Progenitor cell of endocrine pancreas (in vitro differentiated cells): Measurements from ENCODE around the gene LUZP2. TPM values are rescaled to one million over a fixed set of nuclear protein-coding genes. Genes with fewer than 3 reads are reported as not detected.
"Not testable (repeated sequence)": the region's sequence is repeated elsewhere in the genome, so short reads cannot be mapped to it uniquely, and the experiment has no call there.

Source experiments
- DNase-seq: peaks from one replicate; pipeline ENCODE4 v3.0.0; 2021; ENCODE audit warnings: low spot score; ENCODE audit not compliant: unreplicated experiment
- H3K27ac Mint-ChIP-seq: 2 replicates; pipeline ENCODE4 v1.8.0; 2021; ENCODE audit warnings: mild to moderate bottlenecking, moderate library complexity, mixed read lengths
- H3K27me3 Mint-ChIP-seq: 2 replicates; pipeline ENCODE4 v1.8.0; 2021; ENCODE audit warnings: mixed read lengths
- H3K36me3 Mint-ChIP-seq: 2 replicates; pipeline ENCODE4 v1.8.0; 2022; ENCODE audit warnings: mixed read lengths; ENCODE audit not compliant: insufficient read depth
- H3K4me1 Mint-ChIP-seq: 2 replicates; pipeline ENCODE4 v1.8.0; 2021; ENCODE audit warnings: low read depth, mixed read lengths
- H3K4me3 Mint-ChIP-seq: 2 replicates; pipeline ENCODE4 v1.8.0; 2021; ENCODE audit warnings: low read depth, mild to moderate bottlenecking, moderate library complexity, mixed read lengths
- H3K9me3 Mint-ChIP-seq: 2 replicates; pipeline ENCODE4 v1.8.0; 2021; ENCODE audit warnings: low read depth, mixed read lengths
- total RNA-seq: library from RNA; stranded (reverse); gene quantifications from 2 replicates; pipeline ENCODE4 v1.2.1, GENCODE V29; 2021
- TF ChIP-seq, protein P1 (sequence below): fragments of 200-600 bp; sonication (generic); IDR thresholded peaks from one replicate; pipeline ENCODE4 v1.5.0; 2021; ENCODE audit warnings: antibody characterized with exemption, mild to moderate bottlenecking; ENCODE audit not compliant: unreplicated experiment

Gene LUZP2
- total RNA-seq, 1 donor from 2014 or later = 1.8 TPM

DNA sequence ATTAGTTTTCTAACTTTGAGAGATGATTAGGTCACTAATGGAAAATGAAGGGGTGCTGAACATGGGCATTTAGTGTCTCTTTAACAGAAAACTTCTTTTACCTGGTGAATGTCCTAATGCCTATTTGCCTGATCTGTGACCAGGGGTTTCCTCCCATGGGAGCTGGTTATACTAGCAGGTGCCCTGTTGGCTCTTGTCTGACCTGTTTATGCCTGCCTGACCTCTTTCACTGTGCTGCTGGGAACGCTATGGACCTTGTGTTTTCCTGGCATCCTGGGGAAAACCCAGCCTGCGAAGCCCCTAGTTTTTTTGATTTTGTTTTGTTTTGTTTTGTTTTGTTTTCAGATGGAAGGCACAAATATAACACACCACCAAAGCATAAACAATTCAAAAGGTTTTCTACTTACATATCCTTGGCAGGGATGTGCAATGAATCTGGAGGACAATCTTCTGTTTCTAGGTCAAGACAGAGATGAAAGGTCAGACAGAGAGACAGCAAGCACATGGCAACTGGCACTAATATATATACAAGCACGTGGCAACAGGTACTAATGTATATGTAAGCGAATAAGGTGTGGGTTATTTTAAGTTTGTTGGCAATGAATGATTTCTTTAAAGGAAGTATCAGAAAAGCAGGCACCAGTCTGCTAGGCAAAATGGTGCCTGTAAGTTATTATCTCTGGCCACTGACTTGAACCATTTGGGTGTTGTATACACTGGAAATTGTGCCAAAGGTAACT is 390.2 kb downstream of the LUZP2 start:
- Mint-ChIP-seq H3K27ac (no peak overlapping the region), H3K27me3 (no peaks in the 10 kb centered on the region), H3K4me1 (no peaks in the 10 kb centered on the region), H3K4me3 (no peak overlapping the region), H3K36me3 (no peaks in the 10 kb centered on the region), H3K9me3 (no peaks in the 10 kb centered on the region)
- TF ChIP-seq, protein P1, sequence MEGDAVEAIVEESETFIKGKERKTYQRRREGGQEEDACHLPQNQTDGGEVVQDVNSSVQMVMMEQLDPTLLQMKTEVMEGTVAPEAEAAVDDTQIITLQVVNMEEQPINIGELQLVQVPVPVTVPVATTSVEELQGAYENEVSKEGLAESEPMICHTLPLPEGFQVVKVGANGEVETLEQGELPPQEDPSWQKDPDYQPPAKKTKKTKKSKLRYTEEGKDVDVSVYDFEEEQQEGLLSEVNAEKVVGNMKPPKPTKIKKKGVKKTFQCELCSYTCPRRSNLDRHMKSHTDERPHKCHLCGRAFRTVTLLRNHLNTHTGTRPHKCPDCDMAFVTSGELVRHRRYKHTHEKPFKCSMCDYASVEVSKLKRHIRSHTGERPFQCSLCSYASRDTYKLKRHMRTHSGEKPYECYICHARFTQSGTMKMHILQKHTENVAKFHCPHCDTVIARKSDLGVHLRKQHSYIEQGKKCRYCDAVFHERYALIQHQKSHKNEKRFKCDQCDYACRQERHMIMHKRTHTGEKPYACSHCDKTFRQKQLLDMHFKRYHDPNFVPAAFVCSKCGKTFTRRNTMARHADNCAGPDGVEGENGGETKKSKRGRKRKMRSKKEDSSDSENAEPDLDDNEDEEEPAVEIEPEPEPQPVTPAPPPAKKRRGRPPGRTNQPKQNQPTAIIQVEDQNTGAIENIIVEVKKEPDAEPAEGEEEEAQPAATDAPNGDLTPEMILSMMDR = no peak
- no peak for DNase-seq

DNA sequence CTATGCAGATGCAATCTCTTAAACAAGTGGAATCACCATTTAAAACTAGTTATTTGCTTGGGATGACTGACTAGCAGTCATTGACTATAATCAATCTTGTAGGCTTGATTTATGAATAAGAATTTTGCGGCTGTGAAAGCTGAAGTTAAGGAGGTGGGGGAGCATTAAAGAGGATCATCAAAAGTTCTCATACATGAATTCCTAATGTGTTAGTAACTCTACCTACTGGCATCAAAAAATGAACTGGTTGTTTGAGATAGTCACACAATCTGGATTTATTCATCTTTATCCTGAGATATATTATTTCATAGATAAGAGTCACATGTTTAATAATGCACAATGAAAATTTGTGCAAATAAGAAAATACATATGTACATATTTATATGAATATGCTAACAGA is 393.6 kb downstream of the LUZP2 start:
- H3K27ac Mint-ChIP-seq = no peak overlapping the region
- TF ChIP-seq, protein P1 = no peak

DNA sequence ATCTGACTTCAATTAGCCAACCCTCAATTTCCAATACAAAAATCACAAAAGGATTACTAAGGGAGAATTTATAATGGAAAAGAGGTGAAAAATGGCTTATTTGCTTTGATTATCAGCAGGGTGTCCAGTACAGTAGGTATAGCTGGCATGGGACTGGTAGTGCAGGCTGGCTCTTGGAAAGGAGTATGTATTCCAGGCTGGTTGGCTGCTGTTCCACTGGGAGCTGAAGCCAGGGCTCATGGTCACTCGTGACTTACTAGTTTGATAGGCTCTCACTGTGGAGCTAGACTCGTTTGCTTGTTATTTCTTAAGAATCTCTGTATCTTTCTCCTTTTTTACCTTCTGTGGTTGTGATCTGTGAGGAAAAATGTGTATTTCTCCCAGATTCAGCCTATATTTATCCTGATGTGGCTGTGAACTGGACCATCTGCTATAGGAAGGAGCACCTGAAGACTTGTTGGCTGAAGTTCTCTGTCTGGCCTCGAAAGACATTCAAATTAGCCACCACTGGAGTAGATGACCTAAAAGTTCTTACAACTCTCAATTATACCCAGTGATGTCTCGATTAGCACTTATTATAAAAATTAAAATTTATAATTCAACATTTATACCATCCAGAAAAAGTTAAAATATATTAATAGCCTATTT is 395.1 kb downstream of the LUZP2 start:
- not testable (repeated sequence) for H3K4me3 Mint-ChIP-seq, H3K9me3 Mint-ChIP-seq, H3K4me1 Mint-ChIP-seq, H3K36me3 Mint-ChIP-seq, H3K27ac Mint-ChIP-seq, DNase-seq, H3K27me3 Mint-ChIP-seq

More for the DNA sequence above, 393.6 kb downstream of the LUZP2 start:
- H3K36me3 Mint-ChIP-seq = no peaks in the 10 kb centered on the region
- no peak overlapping the region for H3K4me3 Mint-ChIP-seq
- no peaks in the 10 kb centered on the region for H3K4me1 Mint-ChIP-seq
- peaks cover under 1% of the 10 kb centered on the region for H3K9me3 Mint-ChIP-seq
- no peaks in the 10 kb centered on the region for H3K27me3 Mint-ChIP-seq
- no peak for DNase-seq

DNA sequence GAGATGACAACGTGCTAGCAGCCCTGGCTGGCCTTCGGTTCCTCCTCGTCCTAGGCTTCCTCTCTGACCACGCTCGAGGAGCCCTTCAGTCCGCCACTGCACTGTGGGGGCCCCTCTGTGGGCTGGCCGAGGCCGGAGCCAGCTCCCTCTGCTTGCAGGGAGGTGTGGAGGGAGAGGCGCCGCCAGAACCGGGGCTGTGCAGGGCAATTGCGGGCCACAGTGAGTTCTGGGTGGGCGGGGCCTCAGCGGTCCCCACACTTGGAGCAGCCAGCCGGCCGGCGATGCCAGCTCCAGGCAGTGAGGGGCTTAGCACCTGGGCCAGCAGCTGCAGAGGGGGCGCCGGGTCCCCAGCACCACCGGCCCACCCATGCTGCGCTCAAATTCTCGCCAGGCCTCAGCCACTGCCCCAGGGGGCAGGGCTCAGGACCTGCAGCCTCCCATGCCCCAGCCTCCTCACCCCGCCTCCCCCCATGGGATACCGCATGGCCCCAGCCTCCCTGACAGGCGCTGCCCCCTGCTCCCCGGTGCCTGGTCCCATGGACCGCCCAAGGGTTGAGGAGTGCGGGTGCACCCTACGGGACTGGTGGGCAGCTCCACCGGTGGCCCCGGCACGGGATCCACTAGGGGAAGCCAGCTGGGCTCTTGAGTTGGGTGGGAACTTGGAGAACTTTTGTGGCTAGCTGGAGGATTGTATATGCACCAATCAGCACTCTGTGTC is 399.4 kb downstream of the LUZP2 start:
- no peak for DNase-seq

DNA sequence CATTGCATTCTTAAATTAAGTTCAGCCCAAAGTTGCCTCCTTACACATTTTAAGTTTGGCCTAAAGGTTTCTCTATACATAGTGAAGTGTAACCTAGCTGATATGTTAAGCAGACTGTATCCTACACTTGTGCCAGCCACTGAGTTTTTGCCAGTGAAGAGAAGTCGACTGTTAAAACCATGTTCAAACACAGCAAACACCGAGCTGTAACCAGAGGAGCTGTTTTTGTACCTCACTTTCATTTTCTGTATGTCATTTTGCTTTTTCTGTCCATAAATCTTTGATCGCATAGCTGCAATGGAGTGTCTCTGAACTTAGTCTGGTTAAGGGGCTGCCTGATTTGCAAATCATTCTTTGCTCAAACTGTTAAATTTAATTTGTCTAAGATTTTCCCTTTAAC is 403.7 kb downstream of the LUZP2 start:
- Mint-ChIP-seq H3K27me3 (no peaks in the 10 kb centered on the region), H3K36me3 (peaks cover 2% of the 10 kb centered on the region), H3K4me3 (no peak overlapping the region), H3K27ac (no peak overlapping the region), H3K9me3 (peaks cover 6% of the 10 kb centered on the region), H3K4me1 (peaks cover 17% of the 10 kb centered on the region)
- DNase-seq = no peak
- TF ChIP-seq, protein P1 = no peak

More for the DNA sequence above, 399.4 kb downstream of the LUZP2 start:
- TF ChIP-seq, protein P1 = no peak
- H3K27me3 Mint-ChIP-seq = no peaks in the 10 kb centered on the region
- peaks cover 8% of the 10 kb centered on the region for H3K9me3 Mint-ChIP-seq
- peaks cover 5% of the 10 kb centered on the region for H3K4me1 Mint-ChIP-seq
- H3K36me3 Mint-ChIP-seq = peaks cover 2% of the 10 kb centered on the region
- H3K27ac Mint-ChIP-seq = no peak overlapping the region
- no peak overlapping the region for H3K4me3 Mint-ChIP-seq
